Inflammatory macrophage treated with lipopolysaccharide for 1 hour (primary cell): ENCODE data around the gene RNPEPL1.

Source experiments
- DNase-seq, 2 donors: peaks; one replicate each; pipeline ENCODE4 v3.0.0-alpha.2; 2020 to 2022

Gene RNPEPL1

DNA sequence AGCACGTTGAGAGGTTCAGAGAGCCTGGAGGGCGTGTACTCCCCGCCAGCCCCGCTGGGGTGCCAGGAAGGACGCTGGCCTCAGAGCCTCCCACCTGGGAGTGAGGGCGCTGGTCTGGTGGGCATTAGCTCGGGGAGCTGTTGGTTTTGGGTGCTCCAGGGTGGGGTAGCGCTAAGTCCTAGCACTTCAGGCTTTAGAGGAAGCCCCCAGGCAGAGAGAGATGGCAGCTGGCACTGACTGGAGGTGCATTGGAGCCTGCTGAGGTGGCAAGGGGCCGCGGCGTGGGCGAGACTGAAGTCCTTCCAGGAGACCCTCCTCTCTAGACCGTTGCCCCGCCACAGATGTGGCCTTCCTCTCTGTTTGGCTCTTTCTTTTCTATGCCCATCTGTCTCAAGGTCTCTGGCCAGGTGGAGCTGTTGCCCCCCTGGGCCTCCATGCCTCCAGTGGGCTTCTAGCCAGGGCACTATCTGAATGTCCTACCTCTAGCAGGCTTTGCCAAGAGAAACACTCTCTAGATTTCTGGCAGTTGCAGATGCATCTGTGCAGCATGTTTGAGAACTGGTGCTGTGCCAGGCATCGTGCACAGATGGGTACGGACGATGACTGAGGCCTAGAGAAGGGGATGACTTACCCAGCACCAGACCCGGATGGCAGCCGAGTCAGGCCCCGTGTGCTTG lies 24.9 kb downstream of the RNPEPL1 start:
- no peak for DNase-seq

DNA sequence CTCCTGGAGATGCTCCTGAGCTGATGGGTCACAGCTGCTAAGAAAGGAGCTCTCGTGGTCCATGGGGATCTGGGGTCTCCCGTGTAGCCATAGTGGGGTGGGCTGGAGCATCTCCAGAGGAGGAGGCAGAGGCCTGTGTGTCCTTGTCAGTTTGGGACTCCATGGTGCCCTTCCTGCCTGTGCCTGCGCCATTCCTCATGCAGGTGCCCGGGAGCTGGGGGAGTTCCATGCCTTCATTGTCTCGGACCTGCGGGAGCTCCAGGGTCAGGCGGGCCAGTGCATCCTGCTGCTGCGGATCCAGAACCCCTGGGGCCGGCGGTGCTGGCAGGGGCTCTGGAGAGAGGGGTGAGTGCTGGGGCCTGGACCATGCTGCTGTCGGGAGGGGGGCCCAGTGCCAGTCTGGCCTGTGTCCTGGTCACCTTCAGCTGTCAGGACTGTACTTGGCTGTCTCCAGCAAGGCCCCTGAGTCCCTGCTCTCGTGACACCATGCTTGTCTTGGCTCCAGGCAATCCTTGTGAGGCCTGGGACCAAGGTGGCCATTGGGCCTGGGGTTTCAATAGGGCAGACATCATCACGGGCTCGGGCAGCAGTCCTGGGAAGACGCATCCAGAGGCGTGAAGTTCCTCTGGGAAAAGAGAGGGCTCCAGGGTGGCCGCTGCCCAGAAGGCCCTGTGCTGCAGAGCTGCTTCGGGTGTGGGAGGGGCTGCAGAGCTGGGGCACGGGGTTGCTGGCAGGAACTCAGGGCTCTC lies 25.6 kb downstream of the RNPEPL1 start:
- DNase-seq, result no peak

DNA sequence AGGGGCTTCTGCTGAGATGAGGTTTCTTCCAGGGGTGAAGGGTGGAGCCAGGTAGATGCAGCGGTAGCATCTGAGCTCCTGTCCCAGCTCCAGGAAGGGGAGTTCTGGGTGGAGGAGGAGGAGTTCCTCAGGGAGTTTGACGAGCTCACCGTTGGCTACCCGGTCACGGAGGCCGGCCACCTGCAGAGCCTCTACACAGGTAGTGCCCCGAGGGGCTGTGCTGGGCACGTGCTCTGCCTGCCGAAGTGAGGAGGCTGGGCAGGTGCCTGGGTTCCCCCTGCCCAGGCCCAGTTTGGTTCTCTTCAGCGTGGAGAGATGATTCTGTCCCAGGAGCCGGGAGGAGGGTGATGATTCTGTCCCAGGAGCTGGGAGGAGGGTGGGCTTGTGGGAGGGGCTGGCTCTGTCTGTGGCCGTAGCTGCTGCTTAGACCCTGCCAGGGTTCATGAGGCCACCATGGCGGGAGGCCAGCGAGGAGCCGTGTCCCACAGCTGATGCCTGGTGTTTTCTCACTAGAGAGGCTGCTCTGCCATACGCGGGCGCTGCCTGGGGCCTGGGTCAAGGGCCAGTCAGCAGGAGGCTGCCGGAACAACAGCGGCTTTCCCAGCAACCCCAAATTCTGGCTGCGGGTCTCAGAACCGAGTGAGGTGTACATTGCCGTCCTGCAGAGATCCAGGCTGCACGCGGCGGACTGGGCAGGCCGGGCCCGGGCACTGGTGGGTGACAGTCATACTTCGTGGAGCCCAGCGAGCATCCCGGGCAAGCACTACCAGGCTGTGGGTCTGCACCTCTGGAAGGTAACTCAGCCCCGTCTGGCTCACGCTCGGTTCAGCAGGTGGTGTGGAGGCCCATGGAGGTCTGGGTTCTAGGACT lies 26.5 kb downstream of the RNPEPL1 start:
- DNase-seq, result no peak

DNA sequence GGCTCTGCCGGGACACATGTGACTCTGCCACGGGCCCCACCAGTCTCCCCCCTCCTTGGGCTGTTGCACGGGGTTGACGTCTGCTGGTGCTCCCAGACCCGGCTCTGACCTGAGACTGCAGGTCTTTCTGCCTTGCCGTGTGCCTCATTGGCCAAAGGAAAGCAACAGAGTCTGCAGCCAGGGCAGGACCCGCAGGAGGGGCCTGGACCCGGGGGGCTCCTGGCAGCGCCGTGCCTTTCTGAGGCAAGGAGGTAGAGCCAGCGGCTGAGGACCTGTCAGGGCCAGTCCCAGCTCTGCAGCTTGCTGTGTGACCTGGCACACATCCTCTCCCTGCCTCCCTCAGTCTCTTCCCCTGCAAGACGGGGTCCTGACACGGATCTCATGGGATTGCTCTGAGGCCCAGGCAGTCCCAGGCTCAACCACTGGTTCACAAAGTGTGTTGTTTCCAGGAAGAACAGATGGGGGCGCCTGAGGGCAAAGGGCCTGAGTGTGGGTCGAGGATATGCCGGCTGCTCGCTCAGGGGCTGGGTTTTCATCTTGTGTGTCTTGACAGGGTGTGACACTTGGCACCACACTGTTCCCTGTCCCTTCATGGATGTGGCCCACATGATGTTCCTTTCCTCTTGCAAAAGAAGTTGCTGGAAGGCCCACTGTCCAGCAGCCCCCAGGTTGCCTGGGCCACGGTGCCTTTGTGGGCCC lies 27.2 kb downstream of the RNPEPL1 start:
- peak; percentile 21 to 50 for DNase-seq

DNA sequence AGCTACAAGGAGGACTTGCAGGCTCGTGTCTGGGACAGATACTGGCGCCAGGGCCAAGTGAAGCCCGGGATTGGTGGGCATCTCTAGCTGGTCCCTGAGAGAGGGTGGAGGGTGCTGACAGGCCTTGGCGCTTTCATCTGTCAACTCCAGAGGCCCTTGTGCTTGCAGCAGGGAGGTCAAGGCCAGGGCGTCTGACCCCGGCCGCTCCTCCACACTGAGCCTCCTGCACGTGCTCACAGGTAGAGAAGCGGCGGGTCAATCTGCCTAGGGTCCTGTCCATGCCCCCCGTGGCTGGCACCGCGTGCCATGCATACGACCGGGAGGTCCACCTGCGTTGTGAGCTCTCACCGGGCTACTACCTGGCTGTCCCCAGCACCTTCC lies 27.8 kb downstream of the RNPEPL1 start:
- no peak for DNase-seq

DNA sequence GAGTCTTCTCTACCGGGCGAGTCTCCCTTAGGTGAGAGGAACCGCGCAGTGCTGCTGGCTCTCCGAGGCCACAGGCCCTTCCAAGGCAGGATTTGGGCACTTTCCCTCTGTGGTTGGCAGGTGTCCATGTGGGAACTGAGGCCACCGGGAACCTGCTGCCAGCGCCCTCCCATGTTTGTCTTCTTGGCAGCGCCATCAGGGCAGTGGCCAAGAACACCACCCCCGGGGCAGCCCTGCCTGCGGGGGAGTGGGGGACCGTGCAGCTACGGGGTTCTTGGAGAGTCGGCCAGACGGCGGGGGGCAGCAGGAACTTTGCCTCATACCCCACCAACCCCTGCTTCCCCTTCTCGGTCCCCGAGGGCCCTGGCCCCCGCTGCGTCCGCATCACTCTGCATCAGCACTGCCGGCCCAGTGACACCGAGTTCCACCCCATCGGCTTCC lies 28.2 kb downstream of the RNPEPL1 start:
- DNase-seq, result no peak

DNA sequence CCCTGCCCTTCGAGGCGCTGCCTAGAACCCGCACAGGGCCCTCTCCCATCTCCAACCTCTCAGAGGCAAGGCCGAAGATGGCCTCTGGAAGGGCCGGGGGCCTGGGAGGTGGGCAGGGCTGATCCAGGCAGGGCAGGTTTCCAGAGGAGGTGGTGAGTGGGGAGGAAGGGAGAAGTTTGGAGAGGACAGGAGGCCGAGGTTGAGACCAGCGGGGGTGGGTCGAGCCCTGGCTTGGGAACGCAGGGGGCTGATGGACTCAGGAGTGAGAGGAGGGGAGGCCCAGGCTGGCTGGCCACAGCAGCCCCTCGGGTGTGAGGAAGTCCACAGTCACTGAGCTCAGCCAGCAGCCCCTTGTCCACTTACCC lies 28.8 kb downstream of the RNPEPL1 start:
- DNase-seq, result no peak

DNA sequence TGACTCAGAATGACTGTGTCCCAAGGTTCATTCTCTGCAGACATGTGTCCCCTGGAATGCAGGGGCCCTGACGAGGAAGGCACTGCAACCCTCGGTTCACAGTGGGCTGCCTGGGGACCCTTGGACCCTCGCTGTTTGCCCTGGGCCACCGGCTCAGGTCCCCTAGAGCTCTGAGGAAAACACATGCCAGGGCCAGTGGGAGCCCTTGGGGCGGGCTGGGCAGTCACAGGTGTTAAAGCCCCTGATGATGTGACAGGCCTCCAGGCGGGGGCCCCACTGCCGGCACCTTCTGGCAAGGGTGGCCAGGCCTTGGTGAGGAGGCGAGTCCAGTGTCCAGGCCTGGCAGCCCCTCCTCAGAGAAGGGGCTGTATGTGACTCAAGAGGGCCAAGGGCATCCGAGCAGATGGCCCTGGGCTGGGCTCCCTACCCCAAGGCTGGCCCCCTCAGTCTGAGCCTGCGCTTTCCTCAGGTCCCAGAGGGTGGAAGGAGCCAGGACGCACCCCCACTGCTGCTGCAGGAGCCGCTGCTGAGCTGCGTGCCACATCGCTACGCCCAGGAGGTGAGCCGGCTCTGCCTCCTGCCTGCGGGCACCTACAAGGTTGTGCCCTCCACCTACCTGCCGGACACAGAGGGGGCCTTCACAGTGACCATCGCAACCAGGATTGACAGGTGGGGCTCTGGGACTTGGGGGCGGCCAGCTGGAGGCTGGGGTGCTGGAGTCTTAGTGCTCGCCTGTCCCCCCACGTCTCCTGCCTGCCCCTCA lies 29.3 kb downstream of the RNPEPL1 start:
- DNase-seq, result no peak

DNA sequence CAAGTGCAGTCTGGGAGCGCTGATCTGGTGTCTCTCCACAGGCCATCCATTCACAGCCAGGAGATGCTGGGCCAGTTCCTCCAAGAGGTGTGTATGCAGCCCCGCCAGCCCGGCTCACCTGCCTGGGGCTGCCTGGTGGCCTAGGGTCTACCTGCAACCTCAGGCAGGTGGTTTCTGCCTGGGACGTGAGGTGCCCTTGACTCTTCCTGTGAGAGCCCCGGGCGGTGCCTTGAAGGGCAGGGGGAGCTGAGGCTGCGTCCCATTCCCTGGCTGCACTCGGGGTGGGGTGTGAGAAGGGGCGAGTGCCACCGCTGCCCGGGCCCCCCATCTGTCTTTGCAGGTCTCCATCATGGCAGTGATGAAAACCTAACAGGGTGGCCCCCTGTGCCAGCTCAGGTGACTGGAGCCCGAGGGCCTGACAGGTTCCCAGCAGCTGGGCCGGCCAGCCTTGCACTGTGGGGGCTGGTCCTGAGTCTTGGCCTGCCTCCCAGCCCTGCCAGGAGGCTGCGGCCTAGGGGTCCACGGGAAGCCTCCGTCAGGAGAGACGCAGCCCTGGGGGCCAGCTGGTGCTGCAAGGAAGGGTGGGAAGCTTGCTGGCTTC lies 30.1 kb downstream of the RNPEPL1 start:
- DNase-seq, result no peak

DNA sequence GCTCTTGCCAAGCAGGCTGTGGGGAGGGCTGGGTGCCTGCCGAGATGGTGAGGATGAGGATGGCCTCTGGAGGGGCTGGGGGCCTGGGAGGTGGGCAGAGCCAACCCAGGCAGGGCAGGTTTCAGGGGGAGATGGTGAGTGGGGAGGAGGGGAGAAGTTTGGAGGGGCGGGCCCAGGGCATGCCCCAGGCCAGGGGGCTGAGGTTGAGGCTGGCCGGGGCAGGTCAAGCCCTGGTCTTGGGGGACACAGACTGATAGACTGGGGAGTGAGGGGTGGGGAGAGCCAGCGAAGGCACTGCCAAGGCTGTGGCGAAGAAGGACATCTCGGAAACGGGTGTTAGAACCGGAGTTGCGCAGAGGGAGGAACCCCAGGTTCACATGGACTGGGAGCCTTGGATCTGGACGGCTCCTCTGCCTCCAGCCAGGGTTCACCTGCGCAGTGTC lies 30.9 kb downstream of the RNPEPL1 start:
- DNase-seq, result no peak

DNA sequence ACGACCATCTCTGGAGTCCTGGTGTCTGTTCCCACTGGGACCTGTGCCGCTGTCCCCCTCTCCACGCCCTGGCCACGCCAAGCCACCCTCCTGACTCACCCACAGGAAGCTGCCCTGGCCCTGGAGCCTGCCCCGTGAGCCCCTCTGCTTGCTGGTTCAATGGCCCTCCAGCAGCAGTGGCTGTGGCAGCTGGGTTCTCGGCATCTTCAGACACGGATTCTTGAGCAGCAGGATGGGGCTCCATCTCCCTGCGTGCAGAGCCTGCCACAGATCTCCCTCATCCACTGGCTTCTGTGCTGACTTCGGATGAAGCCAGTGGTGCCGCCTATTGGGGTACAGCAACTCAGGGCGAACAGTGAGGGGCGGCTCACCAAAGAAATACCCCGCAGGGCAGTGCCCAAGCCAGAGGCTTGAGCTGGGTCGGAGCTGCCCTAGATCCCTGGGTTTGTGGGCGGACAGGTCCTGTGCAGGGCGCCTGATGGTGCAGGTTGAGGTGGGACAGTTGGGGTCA lies 32.2 kb downstream of the RNPEPL1 start:
- no peak for DNase-seq

DNA sequence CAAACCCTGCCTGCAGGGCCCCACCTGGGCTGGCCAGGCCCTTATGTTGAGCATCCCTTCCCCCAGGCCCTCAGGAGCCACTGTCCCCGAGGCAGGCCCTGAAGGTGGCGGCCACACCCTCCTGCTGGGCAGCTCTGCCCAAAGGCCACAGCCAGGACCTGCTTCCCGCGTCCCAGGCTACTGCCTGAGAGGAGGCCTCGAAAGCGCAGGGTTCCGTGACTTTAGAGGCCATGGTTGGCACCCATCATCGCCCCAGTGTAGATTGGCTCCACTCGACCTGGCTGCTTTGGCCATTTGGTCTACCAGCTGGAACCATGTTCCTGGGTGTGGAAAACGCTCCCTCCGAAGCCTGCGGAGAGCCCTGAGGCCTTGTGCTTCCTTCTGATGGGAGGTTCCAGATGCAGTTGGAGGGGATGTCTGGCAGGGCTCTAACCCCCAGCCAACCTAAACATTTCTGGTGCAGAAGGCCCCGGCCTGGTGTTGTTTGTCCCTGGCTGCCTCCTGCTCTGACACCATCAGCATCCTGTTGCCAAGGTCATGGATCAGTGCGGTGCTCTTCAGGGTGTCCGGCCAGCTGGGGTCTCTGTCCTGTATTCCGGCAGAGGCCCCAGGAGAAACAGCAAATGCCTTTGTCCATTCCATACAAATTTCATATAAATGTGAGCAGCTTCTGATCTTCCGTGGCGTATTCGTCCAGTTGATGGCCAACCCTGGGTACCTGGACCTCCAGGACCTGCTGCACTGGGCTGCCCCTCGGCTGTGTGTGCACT lies 33.0 kb downstream of the RNPEPL1 start:
- no peak for DNase-seq

DNA sequence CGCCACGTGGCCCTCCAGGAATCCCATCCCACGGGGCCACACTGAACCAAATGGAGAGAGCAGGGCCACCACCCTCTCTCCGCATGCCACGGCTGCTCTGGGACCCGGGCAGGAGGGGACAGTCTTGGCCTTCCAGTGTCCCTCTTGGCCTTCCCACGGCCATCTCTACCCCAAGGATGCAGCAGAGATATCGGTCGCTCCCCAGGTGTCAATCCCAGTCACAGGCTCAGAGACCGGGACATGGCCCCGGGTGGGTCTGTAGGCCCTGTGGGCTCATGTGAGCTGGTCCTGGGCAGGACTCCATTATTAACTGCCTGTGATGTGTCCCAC lies 33.5 kb downstream of the RNPEPL1 start:
- no peak for DNase-seq

DNA sequence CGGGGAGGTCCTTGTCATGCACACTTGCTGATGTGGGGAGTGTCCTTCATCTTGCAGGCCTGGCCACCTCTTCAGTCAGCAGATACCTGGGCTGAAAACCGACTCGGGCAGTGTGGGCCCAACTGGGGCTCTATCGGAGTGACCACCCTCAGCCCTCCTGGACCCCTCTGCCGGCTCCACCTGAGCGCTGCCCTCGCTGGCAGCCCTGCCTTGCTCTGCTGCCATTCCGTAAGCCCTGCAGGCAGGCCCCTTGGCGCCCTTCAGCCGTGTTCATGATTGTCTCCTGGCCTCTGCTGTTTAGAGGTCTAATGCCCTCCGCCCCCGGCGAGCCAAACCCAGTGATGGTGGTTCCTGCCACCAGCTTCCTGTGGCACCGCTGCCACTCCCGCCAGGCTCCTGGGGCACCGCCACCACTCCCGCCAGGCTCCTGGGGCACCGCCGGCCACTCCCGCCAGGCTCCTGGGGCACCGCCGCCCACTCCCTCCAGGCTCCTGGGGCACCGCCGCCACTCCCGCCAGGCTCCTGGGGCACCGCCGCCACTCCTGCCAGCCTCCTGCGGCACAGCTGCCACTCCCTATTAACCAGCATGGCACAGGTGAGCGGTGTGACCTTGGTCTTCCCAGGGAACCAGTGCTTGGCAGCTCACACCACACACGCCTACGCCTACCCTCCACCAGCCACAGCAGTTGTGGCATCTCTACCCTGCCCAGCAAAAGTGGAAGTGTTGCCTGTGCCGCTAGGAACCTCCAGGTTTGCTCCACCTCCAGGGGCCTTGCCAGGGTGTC lies 34.2 kb downstream of the RNPEPL1 start:
- DNase-seq, result no peak

DNA sequence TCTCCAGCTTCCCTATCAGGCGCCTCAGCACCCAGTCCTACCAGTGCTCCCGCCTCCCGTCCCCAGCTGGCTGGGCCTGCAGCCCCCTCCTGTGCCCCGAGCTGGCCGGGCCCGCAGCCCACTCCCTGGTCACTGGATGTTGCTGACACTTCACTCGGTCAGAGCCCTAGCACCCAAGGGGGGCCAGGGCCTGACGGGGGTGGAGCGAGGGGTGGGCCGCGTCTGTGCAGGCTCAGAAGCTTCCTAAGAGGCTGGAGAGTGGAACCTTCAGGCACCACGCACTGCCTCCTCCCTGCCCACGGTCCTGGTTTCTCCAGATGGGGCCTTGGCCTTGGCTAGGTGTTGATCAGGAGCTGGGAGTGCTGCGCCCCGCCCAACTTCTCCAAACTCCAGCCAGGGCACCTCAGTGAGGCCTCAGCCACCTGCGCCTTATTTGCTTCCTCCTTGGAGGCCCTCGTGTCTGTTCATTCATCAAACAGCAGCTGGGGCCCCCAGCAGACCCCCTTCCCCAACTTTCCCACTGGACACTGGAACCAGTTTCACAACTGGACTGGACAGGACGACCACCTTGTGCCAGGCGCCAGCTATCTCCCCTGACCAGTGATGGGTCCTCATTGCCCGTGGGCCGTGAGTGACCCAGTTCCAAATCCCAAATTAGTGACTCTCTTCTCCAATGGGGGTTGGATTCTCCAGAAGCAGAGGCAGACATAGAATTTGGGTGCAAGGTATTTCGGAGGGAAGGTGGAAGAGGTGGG lies 35.0 kb downstream of the RNPEPL1 start:
- no peak for DNase-seq

DNA sequence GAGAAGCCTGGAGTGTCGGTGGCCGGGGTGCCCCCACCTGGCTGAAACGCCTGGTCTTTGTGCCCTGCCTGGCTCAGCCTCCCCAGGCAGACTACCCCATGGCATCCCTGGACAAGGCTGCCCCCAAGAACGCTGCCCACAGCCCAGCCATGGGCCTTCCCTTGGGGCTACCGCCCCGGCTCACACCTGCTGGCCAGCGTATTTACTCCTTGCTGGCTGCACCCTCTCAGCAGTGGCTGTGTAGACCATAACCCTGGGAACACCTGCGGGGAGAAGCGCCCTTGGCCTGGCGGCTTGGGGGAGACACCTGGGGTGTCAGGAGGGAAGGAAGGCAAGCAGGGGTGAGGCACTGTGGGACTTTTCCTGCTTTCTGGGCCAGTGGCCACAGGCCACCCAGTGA lies 35.6 kb downstream of the RNPEPL1 start:
- DNase-seq, result no peak

DNA sequence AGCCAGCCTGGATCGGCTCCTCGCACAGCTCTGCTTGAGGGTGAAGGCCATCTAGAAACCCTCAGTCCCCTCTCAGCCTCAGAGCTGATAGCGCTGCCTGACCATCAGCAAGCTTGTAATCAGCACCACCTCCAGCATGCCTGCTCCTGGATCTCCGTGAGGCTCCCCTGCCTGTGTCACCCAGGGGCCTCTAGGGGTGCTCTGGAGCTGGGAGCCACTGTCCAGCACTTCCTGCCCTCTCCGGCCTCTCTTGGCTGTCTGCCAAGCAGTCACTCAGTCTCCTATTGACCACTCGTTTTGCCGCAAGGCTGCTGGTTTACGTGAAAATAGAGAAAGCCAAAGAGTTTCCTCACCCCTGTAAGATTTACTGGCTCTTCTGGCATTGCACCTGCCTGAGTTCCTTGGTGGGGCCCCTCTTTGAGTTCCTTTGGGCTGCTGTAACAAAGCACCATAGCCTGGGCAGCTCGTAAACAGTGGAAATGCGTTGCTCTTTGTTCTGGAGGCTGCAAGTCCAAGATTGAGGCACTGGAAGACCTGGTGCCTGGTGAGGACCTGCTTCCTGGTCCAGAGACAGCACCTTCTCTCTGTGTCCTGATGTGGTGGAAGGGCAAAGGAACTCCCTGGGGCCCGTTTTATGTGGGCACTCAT lies 36.1 kb downstream of the RNPEPL1 start:
- peak; percentile 47 to 75 for DNase-seq

DNA sequence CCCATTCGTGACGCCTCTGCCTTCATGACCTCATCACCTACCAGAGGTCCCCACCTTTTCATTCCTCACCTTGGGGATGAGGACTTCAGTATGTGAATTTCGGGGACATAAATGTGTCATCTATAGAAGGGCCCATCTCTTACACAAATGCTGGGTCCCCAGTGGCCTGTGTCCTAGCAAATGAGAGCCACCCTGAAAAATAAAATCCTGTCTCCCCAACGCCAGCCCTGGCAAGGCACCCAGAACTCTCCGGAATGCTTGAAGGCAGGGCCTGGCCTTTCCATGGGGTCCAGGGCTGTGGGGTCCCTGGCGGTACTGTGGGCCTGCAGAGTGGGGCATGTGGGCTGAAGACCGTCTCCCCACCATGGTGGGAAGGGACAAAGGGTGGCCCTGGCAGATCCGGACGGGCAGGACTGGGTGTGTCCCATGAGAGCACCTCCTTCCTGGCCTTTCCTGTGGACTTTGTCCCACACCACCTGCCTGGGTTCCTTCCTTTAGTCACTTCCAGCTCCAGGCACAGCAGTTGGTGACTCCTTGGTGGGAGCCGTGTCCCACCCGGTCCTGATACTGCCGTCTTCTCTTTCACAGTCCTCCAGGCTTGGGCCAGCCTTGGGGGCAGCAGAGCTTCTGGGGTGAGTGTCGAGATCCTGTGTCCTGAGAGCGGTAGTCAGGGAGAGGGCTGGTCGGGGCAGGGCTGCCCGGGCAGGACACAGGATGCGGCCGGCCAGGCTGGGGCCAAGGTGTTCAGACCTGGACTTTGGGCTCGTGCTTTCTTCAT lies 36.8 kb downstream of the RNPEPL1 start:
- DNase-seq, result no peak
